ENCODE data around the gene RASL11B.
A peak's percentile ranks its signal among the peaks of the same experiment; 100 is the strongest.

Gene RASL11B

GRCh38 chr4:52877036-52877435, 14.9 kb downstream of the RASL11B start:
- DNase-seq = no peak

- no peak for DNase-seq
These were observed 15.6 kb downstream of the RASL11B start for GRCh38 chr4:52877694-52878093.

- no peak for DNase-seq
These were observed 17.4 kb downstream of the RASL11B start for GRCh38 chr4:52879471-52879870.

GRCh38 chr4:52880994-52881393, 18.9 kb downstream of the RASL11B start:
- DNase-seq = no peak

GRCh38 chr4:52883183-52883621, 21.1 kb downstream of the RASL11B start:
- DNase-seq = no peak

GRCh38 chr4:52883707-52884669, 21.9 kb downstream of the RASL11B start:
- no peak for DNase-seq

GRCh38 chr4:52884994-52885393, 22.9 kb downstream of the RASL11B start:
- DNase-seq = no peak

- no peak for DNase-seq
These were observed 27.2 kb downstream of the RASL11B start for GRCh38 chr4:52889354-52889753.

- no peak for DNase-seq
These were observed 27.8 kb downstream of the RASL11B start for GRCh38 chr4:52889778-52890520.

GRCh38 chr4:52890521-52890791, 28.3 kb downstream of the RASL11B start:
- no peak for DNase-seq

GRCh38 chr4:52891743-52892142, 29.6 kb downstream of the RASL11B start:
- no peak for DNase-seq

- DNase-seq = peak; percentile 66
These were observed 30.8 kb downstream of the RASL11B start for GRCh38 chr4:52892880-52893279.

GRCh38 chr4:52894443-52894842, 32.3 kb downstream of the RASL11B start:
- no peak for DNase-seq

GRCh38 chr4:52903273-52903672, 41.2 kb downstream of the RASL11B start:
- no peak for DNase-seq

- no peak for DNase-seq
These were observed 42.3 kb downstream of the RASL11B start for GRCh38 chr4:52904421-52904820.

- no peak for DNase-seq
These were observed 45.4 kb downstream of the RASL11B start for GRCh38 chr4:52907510-52907909.

- DNase-seq = no peak
These were observed 48.0 kb downstream of the RASL11B start for GRCh38 chr4:52910115-52910514.

- DNase-seq = peak; percentile 51
These were observed 49.7 kb downstream of the RASL11B start for GRCh38 chr4:52911684-52912294.

GRCh38 chr4:52912608-52913007, 50.5 kb downstream of the RASL11B start:
- DNase-seq = no peak

- DNase-seq = peak; percentile 56
These were observed 52.0 kb downstream of the RASL11B start for GRCh38 chr4:52914051-52914605.

GRCh38 chr4:52915191-52915590, 53.1 kb downstream of the RASL11B start:
- DNase-seq = peak; percentile 24

GRCh38 chr4:52915730-52916300, 53.7 kb downstream of the RASL11B start:
- no peak for DNase-seq
